ENCODE measurements around the gene OR4F6. TPM values are rescaled to one million over a fixed set of nuclear protein-coding genes. Genes with fewer than 3 reads are reported as not detected.

The OR4F6 gene
- total RNA-seq, 2 experiments from 2014 or later, result not detected

DNA sequence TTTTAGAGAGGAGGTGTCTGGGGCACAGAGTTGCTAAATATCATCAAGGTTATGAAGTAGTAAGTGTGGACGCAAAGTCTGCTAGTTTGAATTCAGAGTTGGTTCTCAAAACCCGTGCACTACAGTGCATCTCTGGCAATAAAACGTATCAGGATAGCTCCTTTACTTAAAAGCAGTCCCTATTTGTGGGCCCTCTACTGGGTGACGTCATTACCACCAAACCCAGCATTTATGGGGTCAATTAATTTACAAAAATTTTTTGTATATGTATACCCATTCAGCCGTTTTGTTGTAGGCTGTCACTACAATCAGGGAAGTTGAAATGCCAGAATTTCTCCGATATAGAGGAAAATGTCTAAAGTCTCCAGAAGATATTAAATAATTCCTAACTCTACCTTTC is 17.5 kb downstream of the OR4F6 start:
- Mint-ChIP-seq H3K27me3 (peaks cover 34% of the 10 kb centered on the region), H3K9me3 (no peaks in the 10 kb centered on the region), H3K36me3 (ENCODE audit: low read depth) (no peaks in the 10 kb centered on the region), H3K4me1 (ENCODE audit: low read depth) (no peaks in the 10 kb centered on the region), H3K27ac (no peak overlapping the region), H3K4me3 (no peak overlapping the region)
- intact Hi-C loops (cut with micrococcal nuclease), result no loop called here
- ChIA-PET CTCF (no interaction called here), POLR2A (no interaction called here)
- ATAC-seq (no peak), DNase-seq (no peak)
- no peak for TF ChIP-seq CTCF (IDR thresholded peaks at IDR 0.05)

DNA sequence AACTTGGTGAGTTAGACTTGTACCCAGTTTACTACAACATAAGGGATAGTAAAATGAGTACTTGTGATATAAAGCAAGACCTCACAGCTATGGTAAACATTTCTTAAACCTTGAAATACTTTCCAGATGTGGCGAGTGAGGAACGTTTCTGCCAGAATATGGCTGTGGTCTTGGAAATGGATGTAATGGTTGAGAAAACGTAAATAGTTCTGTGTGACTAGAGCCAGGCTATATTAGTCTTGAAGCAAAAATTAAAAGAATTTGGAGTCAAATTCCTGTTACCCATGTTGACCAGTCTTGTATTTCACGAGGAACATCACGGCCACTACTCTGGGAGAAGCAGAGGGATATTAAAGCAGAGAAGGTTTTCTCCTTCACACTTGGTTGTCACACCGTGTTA is 23.9 kb downstream of the OR4F6 start:
- CTCF ChIA-PET, result no interaction called here

GRCh38 chr15:101828774-101829173 is 25.5 kb downstream of the OR4F6 start:
- no peaks in the 10 kb centered on the region for H3K4me1 Mint-ChIP-seq (ENCODE audit: low read depth)
- H3K36me3 Mint-ChIP-seq (ENCODE audit: low read depth), result no peaks in the 10 kb centered on the region
- ATAC-seq (no peak), DNase-seq (no peak)
- CTCF ChIA-PET, result no interaction called here
- H3K27ac Mint-ChIP-seq, result no peak overlapping the region
- no peak for TF ChIP-seq CTCF (IDR thresholded peaks at IDR 0.05)
- H3K9me3 Mint-ChIP-seq, result no peaks in the 10 kb centered on the region
- no peak overlapping the region for H3K4me3 Mint-ChIP-seq
- POLR2A ChIA-PET, result no interaction called here
- intact Hi-C loops (cut with micrococcal nuclease), result no loop called here
- peaks cover 33% of the 10 kb centered on the region for H3K27me3 Mint-ChIP-seq

More for the DNA sequence above, 23.9 kb downstream of the OR4F6 start:
- POLR2A ChIA-PET, result no interaction called here
- Mint-ChIP-seq H3K4me1 (ENCODE audit: low read depth) (no peaks in the 10 kb centered on the region), H3K4me3 (no peak overlapping the region), H3K36me3 (ENCODE audit: low read depth) (no peaks in the 10 kb centered on the region), H3K27ac (no peak overlapping the region), H3K27me3 (peaks cover 43% of the 10 kb centered on the region), H3K9me3 (no peaks in the 10 kb centered on the region)
- intact Hi-C loops (cut with micrococcal nuclease), result no loop called here
- no peak for TF ChIP-seq CTCF (IDR thresholded peaks at IDR 0.05)
- no peak for DNase-seq
- ATAC-seq, result no peak

DNA sequence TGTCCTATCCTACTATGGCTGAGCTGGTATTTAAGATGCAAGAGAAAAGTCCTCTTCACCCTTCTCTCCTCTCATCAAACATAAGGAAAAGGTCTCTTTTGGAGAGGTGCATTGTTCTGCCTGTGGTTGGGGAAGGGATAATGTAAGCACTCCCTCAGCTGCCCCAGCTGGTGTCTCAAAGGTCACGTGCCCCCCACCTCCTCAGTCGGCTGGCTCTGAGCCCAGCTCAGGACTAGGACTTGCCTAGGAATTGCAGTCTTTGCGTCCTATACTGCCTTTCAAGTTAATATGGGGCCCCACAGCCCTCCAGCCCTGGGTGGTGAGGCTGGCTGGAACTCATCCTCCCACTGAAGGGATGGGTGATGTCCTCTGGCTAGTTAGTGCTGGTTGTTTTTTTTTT is 38.3 kb downstream of the OR4F6 start:
- Mint-ChIP-seq H3K36me3 (ENCODE audit: low read depth) (no peaks in the 10 kb centered on the region), H3K27me3 (peaks cover 29% of the 10 kb centered on the region), H3K27ac (no peak overlapping the region), H3K9me3 (no peaks in the 10 kb centered on the region), H3K4me1 (ENCODE audit: low read depth) (no peaks in the 10 kb centered on the region), H3K4me3 (no peak overlapping the region)
- ChIA-PET CTCF (no interaction called here), POLR2A (no interaction called here)
- ATAC-seq (no peak), DNase-seq (no peak)
- intact Hi-C loops (cut with micrococcal nuclease), result no loop called here
- no peak for TF ChIP-seq CTCF (IDR thresholded peaks at IDR 0.05)

GRCh38 chr15:101844916-101845315 is 41.6 kb downstream of the OR4F6 start:
- Mint-ChIP-seq H3K4me1 (ENCODE audit: low read depth) (no peaks in the 10 kb centered on the region), H3K36me3 (ENCODE audit: low read depth) (no peaks in the 10 kb centered on the region), H3K9me3 (no peaks in the 10 kb centered on the region), H3K27me3 (peaks cover 36% of the 10 kb centered on the region), H3K4me3 (no peak overlapping the region), H3K27ac (no peak overlapping the region)
- DNase-seq (no peak), ATAC-seq (no peak)
- intact Hi-C loops (cut with micrococcal nuclease), result no loop called here
- TF ChIP-seq CTCF (IDR thresholded peaks at IDR 0.05), result no peak
- POLR2A ChIA-PET, result no interaction called here
- CTCF ChIA-PET, result no interaction called here
